Body of pancreas (tissue), 4 donors: ENCODE data around the gene MTERF4. TPM values are rescaled to one million over a fixed set of nuclear protein-coding genes. Genes with fewer than 3 reads are reported as not detected.

Source experiments
- ATAC-seq: fragments of 150-250 bp; one replicate; pipeline ENCODE4 v1.9.1; 2016
- DNase-seq, 4 donors: peaks; one replicate each; pipeline ENCODE4 v3.0.0-alpha.2; 2019
- H3K27ac ChIP-seq, 4 donors: fragments of 200-600 bp; sonication (generic); 1 replicate in 3 of 4; 2 replicates in 1 of 4; pipeline versions ENCODE4 v1.5.1 to v1.6.1; 2016 to 2019; ENCODE audit warnings: mild to moderate bottlenecking in 1 of 4, mixed read lengths in 1 of 4, moderate library complexity in 1 of 4
- H3K27me3 ChIP-seq, 2 donors: fragments of 200-600 bp; sonication (generic); one replicate each; pipeline ENCODE4 v1.6.0; 2016; ENCODE audit warnings: mild to moderate bottlenecking in 1 of 2
- H3K36me3 ChIP-seq, 2 donors: fragments of 200-600 bp; sonication (generic); replicated peaks in 1 of 2; 2 replicates each; pipeline ENCODE4 v1.5.1; 2016; ENCODE audit warnings: low read depth in 2 of 2; ENCODE audit not compliant: insufficient read depth in 1 of 2
- H3K4me1 ChIP-seq: fragments of 200-600 bp; sonication (generic); one replicate; pipeline ENCODE4 v1.6.0; 2016
- H3K4me3 ChIP-seq, 2 donors: fragments of 200-600 bp; sonication (generic); 1 replicate in 1 of 2; 2 replicates in 1 of 2; pipeline ENCODE4 v1.5.1; 2016 to 2019
- H3K9me3 ChIP-seq, 3 donors: fragments of 200-600 bp; sonication (generic); 1 replicate in 2 of 3; 2 replicates in 1 of 3; pipeline ENCODE4 v1.5.1; 2016
- POLR2A ChIP-seq, 3 donors: fragments of 450-650 bp; IDR thresholded peaks; one replicate each; pipeline ENCODE4 v1.6.1; 2016; ENCODE audit warnings: antibody characterized with exemption in 3 of 3, mild to moderate bottlenecking in 2 of 3
- WGBS, 2 donors: methylation state at CpG; one replicate each; pipeline ENCODE4 v1.1.5; 2017; 5-methylcytosine and 5-hydroxymethylcytosine counted together
- intact Hi-C: fragments of 100-400 bp; cut with DNase I; formaldehyde crosslinking; loops from one replicate; pipeline ENCODE4 v1.15.1; 2023
- total RNA-seq, 2 donors: library from RNA; depleted of rRNA; stranded (reverse); fragments of >200 nt; gene quantifications; one replicate each; pipeline ENCODE4 v1.1.0, GENCODE V29; 2016
- TF ChIP-seq, protein P1 (sequence below), 7 experiments: fragments of 450-650 bp in 4 of 7; fragments of 200-600 bp in 3 of 7; sonication (generic) in 3 of 7; IDR thresholded peaks; one replicate each; pipeline ENCODE4 v1.5.1; 2016 to 2019; ENCODE audit warnings: antibody characterized with exemption in 7 of 7

Gene MTERF4
- total RNA-seq, 2 donors from 2014 or later = 17.1 to 39.2 TPM

DNA sequence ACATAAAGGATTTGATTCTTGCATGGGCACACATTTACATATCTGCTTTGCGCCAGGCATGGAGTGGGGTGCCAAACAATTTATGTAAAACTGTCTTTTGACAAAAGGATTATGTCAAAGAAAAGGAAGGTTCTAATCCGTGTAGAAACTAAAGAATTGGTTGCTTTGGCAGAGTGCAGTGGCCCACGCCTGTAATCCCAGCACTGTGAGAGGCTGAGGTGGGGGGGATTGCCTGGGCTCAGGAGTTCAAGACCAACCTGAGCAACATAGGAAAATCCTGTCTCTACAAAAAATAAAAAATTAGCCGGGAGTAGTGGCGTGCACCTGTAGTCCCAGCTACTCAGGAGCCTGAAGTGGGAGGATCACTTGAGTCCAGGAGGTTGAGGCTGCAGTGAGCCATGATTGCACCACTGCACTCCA, 1.1 kb upstream of the MTERF4 start:
- ATAC-seq = no peak
- Histone ChIP-seq H3K4me1 (peaks cover 30% of the 10 kb centered on the region), H3K36me3 (no peaks in the 10 kb centered on the region), H3K27ac (peak overlapping the region; percentile 43 to 89 (median 81)), H3K9me3 (no peaks in the 10 kb centered on the region), H3K4me3 (peak overlapping the region in 1 of 2 donors; percentile 32), H3K27me3 (no peaks in the 10 kb centered on the region)
- intact Hi-C loops = no loop called here
- TF ChIP-seq POLR2A (IDR thresholded peaks at IDR 0.05) = no peak
- TF ChIP-seq, protein P1, sequence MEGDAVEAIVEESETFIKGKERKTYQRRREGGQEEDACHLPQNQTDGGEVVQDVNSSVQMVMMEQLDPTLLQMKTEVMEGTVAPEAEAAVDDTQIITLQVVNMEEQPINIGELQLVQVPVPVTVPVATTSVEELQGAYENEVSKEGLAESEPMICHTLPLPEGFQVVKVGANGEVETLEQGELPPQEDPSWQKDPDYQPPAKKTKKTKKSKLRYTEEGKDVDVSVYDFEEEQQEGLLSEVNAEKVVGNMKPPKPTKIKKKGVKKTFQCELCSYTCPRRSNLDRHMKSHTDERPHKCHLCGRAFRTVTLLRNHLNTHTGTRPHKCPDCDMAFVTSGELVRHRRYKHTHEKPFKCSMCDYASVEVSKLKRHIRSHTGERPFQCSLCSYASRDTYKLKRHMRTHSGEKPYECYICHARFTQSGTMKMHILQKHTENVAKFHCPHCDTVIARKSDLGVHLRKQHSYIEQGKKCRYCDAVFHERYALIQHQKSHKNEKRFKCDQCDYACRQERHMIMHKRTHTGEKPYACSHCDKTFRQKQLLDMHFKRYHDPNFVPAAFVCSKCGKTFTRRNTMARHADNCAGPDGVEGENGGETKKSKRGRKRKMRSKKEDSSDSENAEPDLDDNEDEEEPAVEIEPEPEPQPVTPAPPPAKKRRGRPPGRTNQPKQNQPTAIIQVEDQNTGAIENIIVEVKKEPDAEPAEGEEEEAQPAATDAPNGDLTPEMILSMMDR (IDR thresholded peaks at IDR 0.05) = no peak
- 23 to 31% methylated on average over 5 of the region's 5 CpGs for WGBS, 2 donors
- no peak for DNase-seq

DNA sequence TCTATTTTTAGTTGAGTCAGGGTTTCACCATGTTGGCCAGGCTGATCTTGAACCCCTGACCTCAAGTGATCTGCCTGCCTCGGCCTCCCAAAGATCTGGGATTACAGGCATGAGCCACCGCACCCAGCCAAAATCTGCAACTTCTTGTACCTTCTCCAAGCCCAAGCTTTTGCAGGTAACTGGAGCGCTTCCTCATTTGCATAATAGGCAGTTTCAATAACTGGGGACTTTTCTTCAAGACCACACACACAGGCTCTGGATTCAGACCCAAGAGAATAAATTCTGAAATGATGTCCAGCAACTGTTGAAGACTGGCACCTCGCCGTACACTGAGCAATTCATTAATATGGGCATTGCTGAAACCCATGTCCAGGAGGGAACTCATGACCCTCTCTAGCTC, 2.8 kb downstream of the MTERF4 start:
- ATAC-seq = no peak
- DNase-seq = no peak
- Histone ChIP-seq H3K27ac (no peak overlapping the region), H3K4me1 (peaks cover 30% of the 10 kb centered on the region), H3K4me3 (no peak overlapping the region), H3K27me3 (no peaks in the 10 kb centered on the region), H3K9me3 (no peaks in the 10 kb centered on the region), H3K36me3 (peaks cover 7 to 11% of the 10 kb centered on the region in 2 donors)
- intact Hi-C loops = no loop called here
- WGBS, 2 donors = 91% methylated on average over 5 of the region's 5 CpGs
- no peak for TF ChIP-seq POLR2A (IDR thresholded peaks at IDR 0.05)
- TF ChIP-seq, protein P1 (IDR thresholded peaks at IDR 0.05) = no peak

DNA sequence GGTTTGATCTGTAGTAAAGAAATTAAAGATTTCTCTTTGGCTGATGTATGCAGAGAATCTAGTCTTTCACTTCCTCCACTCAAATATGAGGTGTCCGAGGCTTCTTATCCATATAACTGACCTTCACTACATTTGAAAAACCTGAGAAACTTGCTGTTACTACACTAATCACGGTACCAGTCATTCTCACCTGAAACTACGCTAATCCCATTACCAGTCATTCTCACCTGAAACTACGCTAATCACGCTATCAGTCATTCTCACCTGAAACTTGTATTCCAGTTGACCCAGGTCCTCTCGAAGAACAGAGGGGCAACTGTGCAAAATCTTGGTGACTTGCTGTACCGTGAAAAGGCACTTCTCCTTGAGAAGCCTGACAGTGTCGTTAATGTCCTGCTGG, 5.1 kb downstream of the MTERF4 start:
- Histone ChIP-seq H3K9me3 (no peaks in the 10 kb centered on the region), H3K27me3 (no peaks in the 10 kb centered on the region), H3K4me3 (no peak overlapping the region), H3K4me1 (peaks cover 19% of the 10 kb centered on the region), H3K36me3 (peaks cover 7 to 11% of the 10 kb centered on the region in 2 donors), H3K27ac (no peak overlapping the region)
- no peak for ATAC-seq
- TF ChIP-seq, protein P1 (IDR thresholded peaks at IDR 0.05) = no peak
- no peak for TF ChIP-seq POLR2A (IDR thresholded peaks at IDR 0.05)
- intact Hi-C loops = no loop called here
- WGBS, 2 donors = 75 to 84% methylated on average over 8 of the region's 8 CpGs
- no peak for DNase-seq

DNA sequence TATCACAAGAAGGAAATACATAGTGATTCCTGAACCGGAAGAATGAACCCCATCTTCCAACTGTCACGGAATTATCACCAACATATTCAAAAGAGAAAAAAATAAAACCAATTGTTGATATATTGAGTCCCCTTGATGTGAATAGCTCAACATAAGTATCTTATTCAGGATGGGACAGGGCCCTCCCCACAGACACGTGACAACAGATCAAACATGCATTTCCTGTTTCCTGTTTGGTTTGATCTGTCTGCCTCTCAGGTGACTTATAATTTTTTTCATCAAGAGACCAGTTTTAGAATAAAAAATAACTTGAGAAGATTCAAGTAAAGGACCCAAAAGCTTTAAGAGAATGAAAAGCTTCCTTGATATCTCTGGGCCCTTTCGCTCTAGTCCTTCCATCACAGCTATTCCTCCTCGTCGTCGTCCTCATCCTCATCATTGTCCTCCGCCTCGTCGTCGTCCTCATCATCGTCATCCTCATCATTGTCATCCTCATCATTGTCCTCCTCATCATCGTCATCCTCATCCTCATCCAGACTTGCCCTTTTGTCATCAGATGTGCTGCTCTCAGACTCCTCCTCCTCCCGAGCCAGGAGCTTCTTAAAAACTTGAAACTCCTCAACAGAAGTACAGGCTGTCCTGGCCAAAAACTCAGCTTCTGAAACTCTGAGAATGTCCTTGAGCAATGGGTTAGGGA, 6.3 kb downstream of the MTERF4 start:
- DNase-seq = no peak
- no peak overlapping the region for H3K4me3 ChIP-seq
- TF ChIP-seq, protein P1 (IDR thresholded peaks at IDR 0.05) = no peak
- no peak for TF ChIP-seq POLR2A (IDR thresholded peaks at IDR 0.05)
- WGBS, 2 donors = 77 to 86% methylated on average over 14 of the region's 14 CpGs
- intact Hi-C loops = no loop called here
- peaks cover 11% of the 10 kb centered on the region for H3K4me1 ChIP-seq
- ATAC-seq = no peak
- no peak overlapping the region for H3K27ac ChIP-seq
- H3K36me3 ChIP-seq = peaks cover 7 to 13% of the 10 kb centered on the region in 2 donors
- no peaks in the 10 kb centered on the region for H3K9me3 ChIP-seq
- no peaks in the 10 kb centered on the region for H3K27me3 ChIP-seq

DNA sequence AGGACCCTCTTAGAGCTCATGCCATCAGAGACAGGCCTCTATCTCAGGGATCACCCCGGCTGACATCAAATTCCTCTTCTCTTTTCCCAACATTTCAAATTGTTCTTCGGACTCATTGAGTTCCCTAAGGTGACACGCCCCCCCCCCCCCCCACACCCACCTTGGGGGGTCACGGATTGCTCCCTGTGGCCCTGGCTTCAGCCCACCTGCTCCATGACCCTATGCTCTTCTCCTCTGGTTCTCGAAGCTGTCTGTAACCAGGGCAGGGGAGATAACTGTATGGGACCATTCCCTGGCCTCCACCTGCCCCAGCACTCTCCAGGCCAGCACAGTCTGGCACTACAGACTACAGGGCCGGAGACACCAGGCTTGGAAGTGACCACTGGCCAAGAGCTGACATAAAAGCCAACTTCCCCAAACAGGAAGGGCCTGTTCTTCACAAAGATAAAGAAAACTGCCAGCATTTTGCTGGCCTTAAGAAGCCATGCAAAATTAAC, 7.1 kb downstream of the MTERF4 start:
- no peak overlapping the region for H3K4me3 ChIP-seq
- no peak for ATAC-seq
- H3K27ac ChIP-seq = no peak overlapping the region
- no peak for DNase-seq
- H3K4me1 ChIP-seq = peaks cover 4% of the 10 kb centered on the region
- intact Hi-C loops = no loop called here
- H3K27me3 ChIP-seq = no peaks in the 10 kb centered on the region
- H3K36me3 ChIP-seq = peaks cover 7 to 16% of the 10 kb centered on the region in 2 donors
- no peak for TF ChIP-seq POLR2A (IDR thresholded peaks at IDR 0.05)
- WGBS, 2 donors = 60 to 82% methylated on average over 5 to 6 of the region's 6 CpGs
- H3K9me3 ChIP-seq = no peaks in the 10 kb centered on the region
